Mucosa of descending colon (tissue), 3 donors: Measurements from ENCODE around the gene ST3GAL6. TPM values are rescaled to one million over a fixed set of nuclear protein-coding genes. Genes with fewer than 3 reads are reported as not detected.
A peak's percentile ranks its signal among the peaks of the same experiment; 100 is the strongest.

Experiments
- ATAC-seq: fragments of 200-7000 bp; cut with Tn5 transposase; one replicate; pipeline ENCODE4 v1.9.1; 2020; ENCODE audit warnings: mild to moderate bottlenecking, moderate library complexity
- DNase-seq, 3 donors: peaks; one replicate each; pipeline ENCODE4 v3.0.0-alpha.2; 2020
- H3K36me3 ChIP-seq: fragments of 200-600 bp; one replicate; pipeline ENCODE4 v1.8.0; 2021; ENCODE audit warnings: low read depth, mild to moderate bottlenecking
- H3K4me1 ChIP-seq: fragments of 200-600 bp; one replicate; pipeline ENCODE4 v1.8.0; 2021; ENCODE audit warnings: low read depth, mild to moderate bottlenecking
- H3K4me3 ChIP-seq: fragments of 200-600 bp; one replicate; pipeline ENCODE4 v1.8.0; 2021; ENCODE audit warnings: mild to moderate bottlenecking
- H3K9me3 ChIP-seq: fragments of 200-600 bp; one replicate; pipeline ENCODE4 v1.8.0; 2021; ENCODE audit warnings: mild to moderate bottlenecking
- intact Hi-C, 2 donors: fragments of 100-400 bp; cut with DNase I in 1 of 2; cut with micrococcal nuclease in 1 of 2; formaldehyde crosslinking; loops; one replicate each; pipeline versions ENCODE4 v1.11.0 to v1.11.1; 2022; cut with DNase I, micrococcal nuclease
- total RNA-seq, 3 donors: library from RNA; stranded (reverse); fragmentation: NEBNext Ultra II Directional in 2 of 3; extraction: Animal tissue kit (Norgen Biotek cat#: 25700) in 2 of 3; gene quantifications; one replicate each; pipeline versions ENCODE4 v1.2.1 to v1.2.4, GENCODE V29; 2021 to 2023
- TF ChIP-seq, protein P1 (sequence below): fragments of 200-600 bp; IDR thresholded peaks from one replicate; pipeline ENCODE4 v1.8.0; 2022; ENCODE audit warnings: antibody characterized with exemption, mild to moderate bottlenecking
- donor health status: DM: no; HTN: no; CAD: no; lungs with moderate emphysema.
- donor health status: DM: no; HTN: no; CAD: no.
- donor health status: DM: no; HTN: yes; CAD: no.

ST3GAL6 gene
- total RNA-seq, 3 donors from 2014 or later = 1.4 to 10.9 (median 2.3) TPM

DNA sequence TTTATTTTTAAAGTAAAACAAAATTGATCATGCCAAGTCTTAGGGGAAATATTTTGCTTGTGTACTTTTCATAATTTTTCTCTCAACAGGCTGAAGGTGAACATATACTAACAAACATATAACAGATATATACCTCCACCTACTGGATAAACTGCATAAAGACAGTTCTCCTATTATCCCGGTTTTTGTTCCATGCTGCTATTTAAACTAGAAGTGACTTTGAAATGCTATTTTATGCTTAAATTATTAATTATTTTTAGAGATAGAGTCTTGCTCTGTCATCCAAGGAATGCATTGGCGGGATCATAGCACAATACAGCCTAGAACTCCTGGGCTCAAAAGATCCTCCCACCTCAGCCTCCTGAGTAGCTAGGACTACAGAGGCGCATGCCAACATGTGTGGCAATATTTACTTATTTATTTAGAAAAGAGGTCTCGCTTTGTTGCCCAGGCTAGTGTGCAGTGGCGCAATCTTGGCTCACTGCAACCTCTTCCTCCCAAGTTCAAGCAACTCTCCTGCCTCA is 49.8 kb downstream of the ST3GAL6 start:
- Histone ChIP-seq H3K36me3 (peaks cover 3% of the 10 kb centered on the region), H3K4me3 (no peak overlapping the region), H3K4me1 (no peaks in the 10 kb centered on the region), H3K9me3 (no peaks in the 10 kb centered on the region)
- intact Hi-C loops = loop anchor here (5.0 kb wide), 1 partner anchor 211 kb away; no protein-coding TSS in a partner anchor
- TF ChIP-seq, protein P1, sequence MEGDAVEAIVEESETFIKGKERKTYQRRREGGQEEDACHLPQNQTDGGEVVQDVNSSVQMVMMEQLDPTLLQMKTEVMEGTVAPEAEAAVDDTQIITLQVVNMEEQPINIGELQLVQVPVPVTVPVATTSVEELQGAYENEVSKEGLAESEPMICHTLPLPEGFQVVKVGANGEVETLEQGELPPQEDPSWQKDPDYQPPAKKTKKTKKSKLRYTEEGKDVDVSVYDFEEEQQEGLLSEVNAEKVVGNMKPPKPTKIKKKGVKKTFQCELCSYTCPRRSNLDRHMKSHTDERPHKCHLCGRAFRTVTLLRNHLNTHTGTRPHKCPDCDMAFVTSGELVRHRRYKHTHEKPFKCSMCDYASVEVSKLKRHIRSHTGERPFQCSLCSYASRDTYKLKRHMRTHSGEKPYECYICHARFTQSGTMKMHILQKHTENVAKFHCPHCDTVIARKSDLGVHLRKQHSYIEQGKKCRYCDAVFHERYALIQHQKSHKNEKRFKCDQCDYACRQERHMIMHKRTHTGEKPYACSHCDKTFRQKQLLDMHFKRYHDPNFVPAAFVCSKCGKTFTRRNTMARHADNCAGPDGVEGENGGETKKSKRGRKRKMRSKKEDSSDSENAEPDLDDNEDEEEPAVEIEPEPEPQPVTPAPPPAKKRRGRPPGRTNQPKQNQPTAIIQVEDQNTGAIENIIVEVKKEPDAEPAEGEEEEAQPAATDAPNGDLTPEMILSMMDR = peak; percentile 27
- DNase-seq (no peak), ATAC-seq (peak; percentile 48)

DNA sequence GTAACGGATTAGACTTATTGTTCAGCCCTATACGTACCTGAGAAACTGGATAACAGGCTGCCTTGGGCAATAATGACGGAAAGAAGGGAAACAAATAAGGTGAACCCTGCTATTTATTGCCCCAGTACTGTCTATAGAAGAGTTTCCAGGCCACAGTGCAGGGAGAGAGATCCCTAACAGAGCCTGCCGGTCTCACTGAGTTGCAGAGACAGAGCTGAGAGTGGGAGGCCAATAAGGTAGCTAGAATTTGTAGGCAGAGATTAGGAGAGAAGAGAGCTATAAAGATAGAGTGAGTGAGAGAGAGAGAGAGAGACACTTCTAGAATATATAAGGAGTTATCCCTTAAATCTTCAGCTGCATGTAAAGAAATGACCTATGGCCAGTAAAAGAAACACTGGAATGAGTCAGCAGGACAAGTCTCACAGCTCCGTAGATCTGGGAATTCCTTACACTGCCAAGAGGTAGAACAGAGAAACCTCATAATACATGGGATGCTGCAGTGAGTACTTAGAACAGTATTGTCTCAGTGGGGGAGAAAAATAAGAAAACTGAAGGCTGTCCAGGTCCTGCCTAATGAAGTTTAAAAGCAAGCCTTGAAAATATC is 51.8 kb downstream of the ST3GAL6 start:
- DNase-seq (no peak), ATAC-seq (no peak)
- Histone ChIP-seq H3K4me3 (no peak overlapping the region), H3K9me3 (no peaks in the 10 kb centered on the region), H3K4me1 (no peaks in the 10 kb centered on the region), H3K36me3 (peaks cover 3% of the 10 kb centered on the region)
- intact Hi-C loops = loop anchor here (5.0 kb wide), 2 partner anchors 177 to 213 kb away; no protein-coding TSS in a partner anchor
- TF ChIP-seq, protein P1 = no peak

DNA sequence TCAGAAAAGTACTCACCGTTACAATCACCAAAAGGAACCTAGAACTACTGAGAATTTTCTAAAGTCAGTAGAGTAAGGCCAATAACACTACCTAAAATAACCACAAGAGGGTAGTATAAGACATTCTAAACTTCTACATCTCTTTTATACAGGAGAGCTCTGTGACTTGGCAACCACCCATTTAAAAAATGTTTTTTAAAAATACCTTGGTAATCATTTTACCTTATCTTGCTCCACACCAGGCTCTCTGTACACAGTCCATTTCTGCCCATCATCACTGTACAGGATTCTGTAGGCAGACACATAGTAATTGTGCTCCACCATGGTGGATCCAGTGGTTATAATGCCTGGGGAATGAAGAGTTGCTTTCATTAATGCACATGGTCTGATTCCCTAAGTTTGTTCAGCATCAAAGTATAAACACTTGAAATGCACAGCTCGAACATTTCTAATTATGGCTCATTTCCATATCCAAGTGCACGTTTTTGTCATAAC is 54.5 kb downstream of the ST3GAL6 start:
- no peaks in the 10 kb centered on the region for H3K4me1 ChIP-seq
- ATAC-seq (peak; percentile 71), DNase-seq (no peak)
- H3K4me3 ChIP-seq = no peak overlapping the region
- TF ChIP-seq, protein P1 = peak; percentile 37
- H3K9me3 ChIP-seq = no peaks in the 10 kb centered on the region
- intact Hi-C loops = loop anchor here (5.0 kb wide), 1 partner anchor 175 kb away; no protein-coding TSS in a partner anchor
- peaks cover 3% of the 10 kb centered on the region for H3K36me3 ChIP-seq

DNA sequence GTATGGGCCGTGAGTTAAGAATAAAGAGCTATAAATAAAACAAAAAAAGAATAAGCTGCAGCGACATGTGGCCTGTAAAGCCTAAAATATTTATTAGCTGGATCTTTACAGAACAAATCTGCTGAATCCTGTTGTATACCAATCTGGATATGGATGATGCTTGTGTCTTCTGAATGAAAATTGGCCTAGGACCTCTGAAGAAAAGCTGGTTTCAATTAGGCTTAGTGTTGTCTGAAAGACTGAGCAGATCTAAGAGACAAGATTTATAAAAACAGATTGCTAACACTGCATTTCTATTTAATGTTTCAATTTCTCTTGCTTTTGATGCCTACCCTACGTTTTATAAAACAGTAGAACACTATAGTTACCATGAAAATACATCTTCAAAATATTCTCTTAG is 57.9 kb downstream of the ST3GAL6 start:
- intact Hi-C loops = no loop called here
- Histone ChIP-seq H3K36me3 (no peaks in the 10 kb centered on the region), H3K4me3 (no peak overlapping the region), H3K4me1 (no peaks in the 10 kb centered on the region), H3K9me3 (no peaks in the 10 kb centered on the region)
- ATAC-seq = no peak
- TF ChIP-seq, protein P1 = no peak
- DNase-seq = no peak

DNA sequence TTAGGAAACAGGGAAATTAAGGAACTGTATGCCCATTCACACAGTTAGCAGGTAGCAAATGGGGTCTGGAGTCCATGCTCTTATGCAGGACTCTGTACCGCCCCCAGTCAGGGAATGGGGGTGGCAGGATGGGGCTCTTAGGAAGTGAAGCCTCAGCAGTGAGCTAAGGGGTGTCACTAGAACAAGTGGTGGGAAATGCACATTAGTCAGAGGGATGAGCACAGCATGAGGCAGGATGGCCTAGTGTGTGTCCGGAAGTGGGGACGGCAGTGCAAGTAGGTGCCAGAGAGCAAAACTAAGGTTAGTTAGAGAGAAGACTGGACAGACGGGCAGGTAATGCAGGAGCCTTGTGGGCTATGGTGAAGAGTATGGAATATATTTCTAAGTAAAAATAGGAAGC is 60.7 kb downstream of the ST3GAL6 start:
- no peaks in the 10 kb centered on the region for H3K36me3 ChIP-seq
- intact Hi-C loops = no loop called here
- no peaks in the 10 kb centered on the region for H3K9me3 ChIP-seq
- no peak overlapping the region for H3K4me3 ChIP-seq
- no peak for DNase-seq
- ATAC-seq = no peak
- H3K4me1 ChIP-seq = no peaks in the 10 kb centered on the region
- TF ChIP-seq, protein P1 = no peak
